Neuron (in vitro differentiated cells): Measurements from ENCODE around the gene FAM83D.

Source experiments
- H2AFZ ChIP-seq: one replicate; pipeline ENCODE4 v1.6.1; 2013; ENCODE audit warnings: low read depth, mild to moderate bottlenecking, inconsistent platforms, low read length, moderate library complexity
- H3K27me3 ChIP-seq: one replicate; pipeline ENCODE4 v1.6.1; 2013; ENCODE audit warnings: low read length; ENCODE audit not compliant: insufficient read depth
- H3K36me3 ChIP-seq: one replicate; pipeline ENCODE4 v1.6.1; 2013; ENCODE audit warnings: low read length; ENCODE audit not compliant: insufficient read depth
- H3K4me1 ChIP-seq: one replicate; pipeline ENCODE4 v1.6.1; 2013; ENCODE audit warnings: low read length; ENCODE audit not compliant: insufficient read depth
- H3K4me3 ChIP-seq: 2 replicates; pipeline ENCODE4 v1.5.1; 2013; ENCODE audit warnings: mild to moderate bottlenecking, low read length, moderate library complexity
- H3K9me3 ChIP-seq: one replicate; pipeline ENCODE4 v1.6.1; 2013; ENCODE audit warnings: low read length

Gene FAM83D

DNA sequence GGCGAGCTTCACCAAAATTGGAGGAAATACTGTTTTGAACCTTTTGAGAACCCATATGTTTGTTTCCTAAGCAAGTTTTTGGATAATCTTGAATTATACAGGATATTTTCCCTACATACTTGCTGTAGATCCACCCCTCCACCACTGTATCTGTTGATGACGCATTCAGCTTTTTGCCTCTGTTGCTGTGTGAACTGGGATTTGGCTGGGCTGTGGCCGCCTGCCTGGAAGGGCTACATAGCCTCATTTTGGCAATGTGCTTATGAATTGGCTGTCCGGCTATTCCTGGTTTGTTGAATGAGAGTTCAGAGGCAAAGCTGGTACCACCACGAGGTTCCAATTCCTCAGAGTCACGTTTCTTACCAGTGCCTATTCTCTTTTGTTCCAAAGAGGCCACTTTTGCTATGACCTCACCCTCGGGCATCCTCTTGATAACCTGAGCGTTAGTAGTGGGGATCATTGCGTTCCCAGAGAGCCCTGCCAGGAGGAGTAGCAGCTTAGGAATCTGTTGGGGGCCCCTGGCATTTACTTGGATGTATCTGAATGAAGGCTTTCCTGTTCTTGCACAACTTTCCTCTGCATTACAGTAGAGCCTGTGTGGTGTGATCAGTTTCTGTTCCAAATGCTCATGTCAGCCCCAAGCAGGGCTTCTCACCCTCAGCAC, 6.4 kb downstream of the FAM83D start:
- Histone ChIP-seq H3K4me1 (peaks cover 11% of the 10 kb centered on the region), H3K9me3 (no peaks in the 10 kb centered on the region), H3K36me3 (peaks cover 16% of the 10 kb centered on the region), H3K4me3 (no peak overlapping the region), H3K27me3 (no peaks in the 10 kb centered on the region), H2AFZ (no peak overlapping the region)

DNA sequence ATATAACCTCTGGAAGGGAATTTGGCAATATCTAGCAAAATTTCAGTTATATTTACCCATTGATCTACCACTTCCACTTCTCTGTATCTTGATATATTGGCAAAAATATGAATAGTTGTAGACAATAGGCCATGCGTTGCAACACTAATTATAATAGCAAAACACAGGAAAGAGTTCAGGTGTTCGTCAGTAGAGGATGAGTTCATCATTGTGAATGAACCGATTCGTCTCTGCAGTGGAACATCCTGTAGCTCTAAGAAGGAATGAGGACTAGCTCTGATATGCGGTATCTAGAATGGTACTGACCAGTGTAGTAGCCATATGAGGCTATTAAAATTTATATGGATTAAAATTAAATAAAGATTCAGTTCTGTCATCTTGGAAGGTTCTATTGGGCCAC, 8.3 kb downstream of the FAM83D start:
- H3K27me3 ChIP-seq: no peaks in the 10 kb centered on the region
- H3K4me1 ChIP-seq: no peaks in the 10 kb centered on the region
- H3K9me3 ChIP-seq: no peaks in the 10 kb centered on the region
- peaks cover 22% of the 10 kb centered on the region for H3K36me3 ChIP-seq
- no peak overlapping the region for H2AFZ ChIP-seq
- no peak overlapping the region for H3K4me3 ChIP-seq

DNA sequence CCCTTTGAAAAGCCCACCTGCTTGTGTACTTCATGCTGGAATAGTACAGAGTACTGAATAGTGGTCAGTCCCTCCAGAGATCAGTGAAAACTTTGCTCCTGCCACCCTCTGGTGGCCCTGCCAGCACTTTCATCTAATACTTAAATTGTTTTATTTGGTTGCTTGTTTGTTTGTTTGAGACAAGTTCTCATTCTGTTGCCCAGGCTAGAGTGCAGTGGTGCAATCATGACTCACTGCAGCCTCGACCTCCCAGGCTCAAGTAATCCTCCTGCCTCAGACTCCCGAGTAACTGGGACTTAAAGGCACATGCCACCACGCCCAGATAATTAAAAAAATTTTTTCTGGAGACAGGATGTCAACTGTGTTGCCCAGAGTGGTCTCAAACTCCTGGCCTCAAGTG, 9.1 kb downstream of the FAM83D start:
- Histone ChIP-seq H2AFZ (no peak overlapping the region), H3K27me3 (no peaks in the 10 kb centered on the region), H3K9me3 (no peaks in the 10 kb centered on the region), H3K36me3 (peaks cover 22% of the 10 kb centered on the region), H3K4me3 (no peak overlapping the region), H3K4me1 (no peaks in the 10 kb centered on the region)

DNA sequence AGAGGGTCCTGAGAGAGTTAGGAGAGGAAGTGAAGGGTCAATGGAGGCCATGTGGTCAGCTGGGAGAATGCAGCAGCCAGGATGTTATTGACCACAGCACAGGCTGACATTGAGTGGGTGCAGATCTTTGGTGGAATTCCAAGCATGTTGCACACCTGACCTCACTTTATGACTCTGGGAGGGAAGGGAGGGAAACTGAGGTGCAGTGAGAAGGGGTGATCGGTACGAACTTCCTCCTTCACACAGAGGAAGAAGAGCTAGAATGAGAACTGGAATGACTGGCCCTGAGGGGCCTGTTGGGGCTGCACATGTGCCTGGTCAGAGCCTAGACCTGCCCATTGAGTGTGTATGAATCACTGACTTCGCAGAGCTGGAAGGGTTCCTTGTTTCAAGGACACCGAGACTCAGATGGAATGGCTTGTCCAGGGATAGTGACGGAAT, 9.8 kb downstream of the FAM83D start:
- H3K27me3 ChIP-seq: no peaks in the 10 kb centered on the region
- peaks cover 27% of the 10 kb centered on the region for H3K36me3 ChIP-seq
- no peaks in the 10 kb centered on the region for H3K9me3 ChIP-seq
- no peaks in the 10 kb centered on the region for H3K4me1 ChIP-seq
- H3K4me3 ChIP-seq: no peak overlapping the region
- H2AFZ ChIP-seq: no peak overlapping the region

DNA sequence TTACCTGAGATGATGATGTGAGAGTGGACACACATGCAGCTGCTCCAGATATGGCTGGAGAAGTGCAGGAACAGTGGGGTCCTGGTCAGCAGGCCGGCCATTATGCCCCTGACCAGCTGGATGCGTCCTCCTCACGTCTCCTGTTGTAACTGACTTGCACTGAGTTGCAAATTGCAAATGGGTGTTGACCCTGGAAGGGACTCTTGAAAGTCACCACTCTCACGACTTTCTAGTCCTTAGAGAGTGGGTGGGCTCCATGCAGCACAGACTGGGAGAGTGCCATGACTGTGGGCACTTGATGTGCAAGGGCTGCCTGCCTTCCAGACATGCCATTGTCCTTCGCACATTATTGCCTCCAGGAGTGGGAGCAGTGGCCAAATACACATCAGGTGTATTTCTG, 10.8 kb downstream of the FAM83D start:
- peaks cover 34% of the 10 kb centered on the region for H3K36me3 ChIP-seq
- H3K4me1 ChIP-seq: no peaks in the 10 kb centered on the region
- no peak overlapping the region for H3K4me3 ChIP-seq
- no peaks in the 10 kb centered on the region for H3K9me3 ChIP-seq
- H3K27me3 ChIP-seq: no peaks in the 10 kb centered on the region
- H2AFZ ChIP-seq: no peak overlapping the region

DNA sequence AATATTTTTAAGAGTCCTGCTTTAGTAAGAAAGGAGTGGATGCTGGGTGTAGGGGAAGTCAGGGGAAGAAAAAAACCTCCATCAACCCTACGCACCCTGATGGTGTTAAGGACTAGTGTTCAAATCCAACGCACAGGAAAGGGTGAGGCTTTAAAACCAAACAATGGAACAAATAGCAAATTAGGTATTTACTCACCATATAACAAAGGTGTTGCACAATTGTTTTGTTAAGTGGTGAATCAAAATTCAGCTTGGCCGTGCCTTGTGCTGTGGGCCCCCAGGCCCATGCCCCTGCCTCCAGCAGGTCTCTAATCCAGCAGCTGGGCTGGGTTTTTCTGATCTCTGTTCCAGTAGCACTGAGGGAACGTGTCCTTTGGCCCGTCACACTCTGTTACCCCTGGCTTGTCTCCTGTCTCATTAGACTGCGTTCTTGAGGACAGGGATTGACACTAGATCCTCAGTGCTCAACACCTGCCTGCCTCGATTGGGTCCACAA, 11.8 kb downstream of the FAM83D start:
- Histone ChIP-seq H3K36me3 (peaks cover 43% of the 10 kb centered on the region), H3K4me3 (no peak overlapping the region), H3K4me1 (no peaks in the 10 kb centered on the region), H3K9me3 (no peaks in the 10 kb centered on the region), H2AFZ (no peak overlapping the region), H3K27me3 (no peaks in the 10 kb centered on the region)

DNA sequence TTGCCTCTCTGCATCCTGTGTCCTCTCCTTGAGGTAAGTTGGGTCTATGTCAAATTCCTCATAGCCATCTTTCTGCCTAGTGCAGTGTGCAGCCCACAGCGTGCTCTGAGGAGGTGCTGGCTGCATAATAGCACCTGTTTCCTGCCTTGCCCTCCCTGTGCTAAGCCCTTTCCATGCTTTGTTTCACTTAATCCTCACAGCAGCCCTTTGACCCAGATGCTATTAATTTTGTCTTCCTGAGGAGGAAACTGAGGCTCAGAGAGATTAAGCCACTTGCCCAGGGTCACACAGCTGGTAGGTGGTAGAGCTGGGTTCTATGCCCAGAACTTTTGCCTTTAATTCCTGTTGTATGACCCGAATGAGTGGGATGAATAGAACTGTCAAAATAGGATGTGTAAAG, 13.5 kb downstream of the FAM83D start:
- Histone ChIP-seq H3K36me3 (peaks cover 48% of the 10 kb centered on the region), H3K4me1 (no peaks in the 10 kb centered on the region), H3K9me3 (no peaks in the 10 kb centered on the region)

DNA sequence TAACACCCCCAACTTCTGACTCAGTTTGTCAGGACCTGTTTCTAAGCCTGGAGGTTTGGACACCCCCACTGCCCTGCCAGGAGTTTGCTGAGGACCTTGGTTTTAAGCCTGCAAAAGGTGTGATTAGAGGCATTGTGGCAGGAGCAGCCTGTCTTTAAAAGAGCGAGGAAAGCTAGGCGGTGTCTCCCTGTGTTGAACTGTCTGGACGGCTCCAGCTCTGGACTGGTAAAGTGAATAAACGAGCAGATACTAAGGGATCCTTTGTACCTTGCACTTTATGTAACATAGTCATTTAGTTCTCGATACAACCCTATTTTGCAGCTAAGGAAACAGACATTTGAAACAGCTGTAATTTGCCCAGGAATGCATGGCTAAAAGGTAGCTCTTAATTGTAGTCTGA, 14.4 kb downstream of the FAM83D start:
- Histone ChIP-seq H2AFZ (no peak overlapping the region), H3K36me3 (peaks cover 52% of the 10 kb centered on the region), H3K4me3 (no peak overlapping the region), H3K4me1 (no peaks in the 10 kb centered on the region), H3K27me3 (no peaks in the 10 kb centered on the region), H3K9me3 (no peaks in the 10 kb centered on the region)

More for the DNA sequence above, 13.5 kb downstream of the FAM83D start:
- no peak overlapping the region for H3K4me3 ChIP-seq
- H3K27me3 ChIP-seq: no peaks in the 10 kb centered on the region
- H2AFZ ChIP-seq: no peak overlapping the region

DNA sequence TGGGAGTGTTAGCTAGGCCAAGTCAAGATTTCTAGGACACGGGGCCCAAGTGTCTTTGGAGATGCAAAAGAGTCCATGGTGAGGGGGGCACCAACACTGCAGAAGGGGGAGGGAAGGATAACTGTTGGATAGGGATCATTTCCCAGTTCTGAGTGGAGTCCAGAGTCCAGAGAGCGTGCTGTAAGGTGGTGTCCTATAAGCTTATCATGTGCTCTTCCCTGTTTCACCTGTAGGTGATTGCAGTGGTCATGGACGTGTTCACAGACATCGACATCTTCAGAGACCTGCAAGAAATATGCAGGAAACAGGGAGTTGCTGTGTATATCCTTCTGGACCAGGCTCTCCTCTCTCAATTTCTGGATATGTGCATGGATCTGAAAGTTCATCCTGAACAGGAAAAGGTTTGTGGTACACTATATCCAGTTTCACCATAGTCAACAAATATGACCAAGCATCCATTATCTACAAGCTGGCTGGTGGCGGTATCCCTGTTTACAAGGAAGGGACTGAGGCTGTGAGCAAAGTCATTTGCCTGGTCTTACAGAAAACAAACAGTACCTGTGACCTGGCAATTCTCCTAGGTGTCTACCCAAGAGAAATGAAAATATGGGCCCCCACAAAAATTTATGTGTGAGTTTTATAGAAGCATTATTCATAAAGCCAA, 15.6 kb downstream of the FAM83D start:
- no peaks in the 10 kb centered on the region for H3K27me3 ChIP-seq
- H3K36me3 ChIP-seq: peaks cover 55% of the 10 kb centered on the region
- no peak overlapping the region for H2AFZ ChIP-seq
- no peaks in the 10 kb centered on the region for H3K9me3 ChIP-seq
- no peaks in the 10 kb centered on the region for H3K4me1 ChIP-seq
- H3K4me3 ChIP-seq: no peak overlapping the region

DNA sequence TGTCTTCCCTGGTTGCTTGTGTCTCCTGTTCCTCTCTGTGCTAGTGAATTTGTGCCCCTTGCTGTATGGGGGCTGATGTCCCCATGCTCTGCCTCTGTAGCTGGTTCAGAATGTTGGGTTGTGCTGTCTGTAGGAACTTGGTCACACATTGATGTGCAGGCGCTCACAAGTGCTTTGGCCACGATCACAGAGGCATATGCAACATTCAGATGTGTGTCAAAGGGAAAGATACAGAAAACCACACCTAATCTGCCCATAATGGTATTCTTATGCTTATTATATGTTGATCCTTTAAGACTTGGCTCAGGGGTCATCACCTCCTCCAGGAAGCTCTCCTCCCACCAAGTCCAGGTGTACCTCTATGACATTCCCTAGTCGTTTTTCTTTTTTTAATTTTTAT, 18.8 kb downstream of the FAM83D start:
- Histone ChIP-seq H3K27me3 (no peaks in the 10 kb centered on the region), H3K9me3 (no peaks in the 10 kb centered on the region), H2AFZ (no peak overlapping the region), H3K36me3 (peaks cover 69% of the 10 kb centered on the region), H3K4me3 (no peak overlapping the region), H3K4me1 (no peaks in the 10 kb centered on the region)

DNA sequence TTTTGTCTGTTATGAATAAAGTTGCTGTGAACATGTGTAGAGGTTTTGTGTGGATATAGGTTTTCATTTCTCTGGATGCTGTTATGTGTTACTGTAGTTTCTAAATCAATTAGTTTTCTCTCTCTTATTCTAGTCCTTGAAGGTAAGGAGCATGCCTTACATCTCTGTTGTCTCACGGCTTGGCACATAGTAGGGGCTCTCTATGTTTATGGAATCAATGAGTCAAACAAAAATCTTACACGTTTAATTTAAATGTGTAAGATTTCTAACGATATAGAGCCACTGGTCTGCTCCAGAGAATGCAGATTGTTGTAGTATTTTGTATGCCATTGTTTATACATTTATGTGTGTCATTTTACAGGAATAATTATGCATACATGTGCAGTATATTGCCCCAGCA, 20.6 kb downstream of the FAM83D start:
- Histone ChIP-seq H3K36me3 (peaks cover 73% of the 10 kb centered on the region), H3K27me3 (no peaks in the 10 kb centered on the region), H3K4me1 (no peaks in the 10 kb centered on the region), H3K9me3 (no peaks in the 10 kb centered on the region), H3K4me3 (no peak overlapping the region), H2AFZ (no peak overlapping the region)

DNA sequence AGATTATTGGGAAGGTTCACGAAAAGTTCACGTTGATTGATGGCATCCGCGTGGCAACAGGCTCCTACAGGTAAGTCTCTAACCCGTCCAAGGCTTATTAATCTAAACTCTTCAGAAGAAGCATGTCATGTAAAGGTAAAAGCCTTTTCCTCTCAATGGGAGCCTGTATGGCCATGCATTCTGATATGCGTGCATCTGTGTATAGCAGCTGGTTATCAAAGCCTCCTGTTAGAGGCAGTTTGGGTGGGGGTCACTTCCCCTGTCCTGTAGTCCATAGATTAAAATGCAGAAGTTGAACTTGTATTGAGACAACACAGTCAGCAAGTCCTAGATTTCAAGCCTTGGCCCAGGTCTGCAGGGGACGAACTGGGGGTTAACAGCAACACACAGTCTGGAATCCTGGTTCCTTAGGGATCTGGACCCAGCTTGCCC, 21.7 kb downstream of the FAM83D start:
- Histone ChIP-seq H3K9me3 (no peaks in the 10 kb centered on the region), H3K36me3 (peaks cover 73% of the 10 kb centered on the region), H3K27me3 (no peaks in the 10 kb centered on the region), H3K4me3 (no peak overlapping the region), H3K4me1 (no peaks in the 10 kb centered on the region), H2AFZ (no peak overlapping the region)

DNA sequence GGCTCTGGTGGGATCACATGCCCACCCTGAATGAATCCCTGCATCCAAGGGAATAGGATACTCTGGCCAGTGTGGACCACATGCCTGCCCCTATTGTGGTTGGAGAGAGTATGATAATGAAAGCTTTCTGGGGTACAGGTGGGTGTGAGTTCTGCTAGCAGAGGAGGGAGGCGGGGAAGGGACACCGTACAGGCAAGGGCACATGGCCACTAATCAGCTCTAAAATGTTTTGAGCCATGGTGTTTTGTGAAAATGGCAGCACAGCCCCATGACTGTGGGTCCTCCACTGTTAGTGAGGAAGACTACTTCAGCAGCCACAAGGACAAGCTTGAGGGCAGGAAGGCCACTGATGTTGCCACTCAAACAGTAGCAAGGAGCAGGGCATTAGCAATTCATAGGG, 24.0 kb downstream of the FAM83D start:
- no peaks in the 10 kb centered on the region for H3K9me3 ChIP-seq
- H2AFZ ChIP-seq: no peak overlapping the region
- no peak overlapping the region for H3K4me3 ChIP-seq
- no peaks in the 10 kb centered on the region for H3K27me3 ChIP-seq
- no peaks in the 10 kb centered on the region for H3K4me1 ChIP-seq
- peaks cover 71% of the 10 kb centered on the region for H3K36me3 ChIP-seq
